ENCODE data around the gene DPH5. TPM values are rescaled to one million over a fixed set of nuclear protein-coding genes. Genes with fewer than 3 reads are reported as not detected.
"Not testable (repeated sequence)": the region's sequence is repeated elsewhere in the genome, so short reads cannot be mapped to it uniquely, and the experiment has no call there.

DPH5 gene
- total RNA-seq, 2 donors from 2014 or later = 23.2 to 44.0 TPM

DNA sequence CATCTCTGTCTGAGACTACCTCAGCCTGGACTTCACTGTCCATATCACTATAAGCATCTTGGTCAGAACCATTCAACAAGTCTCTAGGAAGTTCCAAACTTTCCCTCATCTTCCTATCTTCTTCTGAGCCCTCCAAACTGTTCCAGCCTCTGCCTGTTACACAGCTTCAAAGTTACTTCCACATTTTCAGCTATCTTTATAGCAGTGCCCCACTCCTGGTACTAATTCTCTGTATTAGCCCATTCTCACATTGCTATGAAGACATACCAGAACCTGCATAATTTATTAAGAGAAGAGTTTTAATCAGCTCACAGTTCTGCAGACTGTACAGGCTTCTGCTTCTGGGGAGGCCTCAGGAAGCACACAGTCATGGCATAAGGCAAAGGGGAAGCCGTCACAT is 15.7 kb upstream of the DPH5 start:
- DNase-seq (ENCODE audit: low spot score in 2 of 2) (no peak), ATAC-seq (no peak)
- peaks cover 12 to 26% of the 10 kb centered on the region in 2 donors for H3K9me3 Mint-ChIP-seq
- H3K36me3 Mint-ChIP-seq = peaks cover 24 to 39% of the 10 kb centered on the region in 2 donors
- no peak overlapping the region for H3K27ac Mint-ChIP-seq

DNA sequence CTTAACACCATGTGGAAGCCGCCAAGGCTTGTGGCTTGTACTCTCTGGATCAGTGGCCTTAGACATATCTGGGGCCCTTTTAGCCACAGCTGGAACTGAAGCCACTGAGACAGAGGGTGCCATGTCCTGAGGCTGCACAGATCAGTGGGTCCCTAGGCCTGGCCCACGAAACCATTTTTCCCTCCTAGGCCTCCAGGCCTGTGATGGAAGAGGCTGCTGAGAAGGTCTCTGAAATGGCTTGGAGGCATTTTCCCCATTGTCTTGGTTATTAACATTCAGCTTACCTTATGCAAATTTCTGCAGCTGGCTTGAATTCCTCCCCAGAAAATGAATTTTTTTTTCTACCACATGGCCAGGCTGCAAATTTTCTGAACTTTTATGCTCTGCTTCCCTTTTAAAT is 15.1 kb upstream of the DPH5 start:
- peaks cover 24 to 39% of the 10 kb centered on the region in 2 donors for H3K36me3 Mint-ChIP-seq

GRCh38 chr1:101039245-101039644 is 13.7 kb upstream of the DPH5 start:
- no peak for ATAC-seq
- peaks cover 14 to 39% of the 10 kb centered on the region in 2 donors for H3K36me3 Mint-ChIP-seq

More for the DNA sequence above, 15.1 kb upstream of the DPH5 start:
- DNase-seq (ENCODE audit: low spot score in 2 of 2) (no peak), ATAC-seq (no peak)
- peaks cover 12 to 26% of the 10 kb centered on the region in 2 donors for H3K9me3 Mint-ChIP-seq
- H3K27ac Mint-ChIP-seq = no peak overlapping the region

DNA sequence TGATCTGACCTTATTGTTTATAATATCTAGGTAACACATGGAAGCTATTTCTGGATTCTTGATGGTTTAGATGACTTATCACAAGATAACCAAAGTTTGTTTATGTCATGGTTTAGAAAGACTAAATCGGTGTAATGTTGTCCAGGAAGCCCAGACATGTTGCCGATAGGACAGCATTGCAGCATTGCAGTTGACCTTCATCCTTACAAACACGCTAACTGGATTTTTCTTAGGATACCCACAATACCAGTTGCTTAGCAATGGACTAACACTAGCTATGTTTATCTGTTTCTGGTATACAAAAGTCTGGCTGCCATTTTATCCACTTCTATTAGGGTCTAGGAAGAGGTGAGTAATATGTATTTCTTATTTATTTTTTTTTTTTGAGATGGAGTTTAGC is 11.7 kb upstream of the DPH5 start:
- no peak for ATAC-seq
- Mint-ChIP-seq H3K9me3 (peaks cover 12 to 26% of the 10 kb centered on the region in 2 donors), H3K27ac (no peak overlapping the region), H3K36me3 (peaks cover 19 to 39% of the 10 kb centered on the region in 2 donors)
- DNase-seq (ENCODE audit: low spot score in 2 of 2) = no peak

More at GRCh38 chr1:101039245-101039644, 13.7 kb upstream of the DPH5 start:
- Mint-ChIP-seq H3K9me3 (peaks cover 12 to 26% of the 10 kb centered on the region in 2 donors), H3K27ac (no peak overlapping the region)
- DNase-seq (ENCODE audit: low spot score in 2 of 2) = no peak

DNA sequence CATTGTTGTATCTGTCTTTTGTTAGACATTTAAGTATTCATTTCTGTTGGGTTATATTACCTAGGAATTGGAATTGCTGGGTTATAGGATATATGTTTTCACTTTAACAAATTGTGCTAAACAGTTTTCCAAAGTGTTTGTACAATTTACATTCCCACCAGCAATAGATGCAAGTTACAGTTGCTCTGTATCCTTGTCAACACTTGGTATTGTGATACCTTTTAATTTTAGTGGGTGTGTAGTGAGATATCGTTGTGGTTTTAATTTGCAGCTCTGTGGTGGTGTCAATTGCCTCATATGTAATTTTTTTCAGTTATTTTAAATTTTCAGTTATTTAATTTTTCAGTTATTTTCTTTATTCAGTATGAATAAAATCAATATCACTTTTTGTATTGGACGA is 7.4 kb upstream of the DPH5 start:
- no peak for ATAC-seq

GRCh38 chr1:101032129-101032528 is 6.5 kb upstream of the DPH5 start:
- not testable (repeated sequence) for H3K9me3 Mint-ChIP-seq; H3K27ac Mint-ChIP-seq; DNase-seq (ENCODE audit: low spot score in 2 of 2); ATAC-seq
- H3K36me3 Mint-ChIP-seq = peaks cover 14 to 30% of the 10 kb centered on the region in 2 donors

More for the DNA sequence above, 7.4 kb upstream of the DPH5 start:
- peaks cover 9 to 27% of the 10 kb centered on the region in 2 donors for H3K36me3 Mint-ChIP-seq
- no peak for DNase-seq (ENCODE audit: low spot score in 2 of 2)
- H3K9me3 Mint-ChIP-seq = peaks cover 0 to 4% of the 10 kb centered on the region in 2 donors
- no peak overlapping the region for H3K27ac Mint-ChIP-seq

- H3K9me3 Mint-ChIP-seq = peaks cover 0 to 4% of the 10 kb centered on the region in 2 donors
- H3K27ac Mint-ChIP-seq = peak overlapping the region in 1 of 2 donors; percentile 82
- no peak for DNase-seq (ENCODE audit: low spot score in 2 of 2)
- ATAC-seq = no peak
- peaks cover 20 to 32% of the 10 kb centered on the region in 2 donors for H3K36me3 Mint-ChIP-seq
Measured at GRCh38 chr1:101030881-101031280, 5.3 kb upstream of the DPH5 start.

- ATAC-seq (no peak), DNase-seq (ENCODE audit: low spot score in 2 of 2) (no peak)
- H3K36me3 Mint-ChIP-seq = peaks cover 28 to 31% of the 10 kb centered on the region in 2 donors
- peak overlapping the region in 1 of 2 donors; percentile 82 for H3K27ac Mint-ChIP-seq
- peaks cover 0 to 4% of the 10 kb centered on the region in 2 donors for H3K9me3 Mint-ChIP-seq
Measured at GRCh38 chr1:101029184-101029583, 3.6 kb upstream of the DPH5 start.

DNA sequence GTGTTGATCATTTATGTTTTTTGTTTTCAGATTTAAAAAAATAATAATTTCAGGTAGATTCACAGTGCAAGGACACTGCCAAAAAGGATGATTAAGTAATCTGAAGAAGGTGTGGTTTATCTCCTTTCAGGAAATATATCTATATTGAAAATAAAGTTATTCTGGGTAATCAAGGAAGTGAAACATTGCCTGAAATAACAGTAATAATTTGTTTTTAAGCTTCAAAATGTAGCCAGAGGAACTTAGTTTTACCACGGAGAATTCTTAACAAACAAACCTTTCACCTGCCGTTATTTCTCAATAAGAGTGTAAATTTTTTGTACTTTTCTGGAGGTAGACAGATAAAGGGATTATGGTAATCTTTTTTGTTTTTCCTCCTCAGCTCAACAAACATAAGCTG is 2.9 kb upstream of the DPH5 start:
- ATAC-seq (no peak), DNase-seq (ENCODE audit: low spot score in 2 of 2) (no peak)
- Mint-ChIP-seq H3K27ac (no peak overlapping the region), H3K36me3 (peaks cover 31 to 34% of the 10 kb centered on the region in 2 donors), H3K9me3 (peaks cover 0 to 4% of the 10 kb centered on the region in 2 donors)

GRCh38 chr1:101027194-101027772 is 1.7 kb upstream of the DPH5 start:
- Mint-ChIP-seq H3K9me3 (peaks cover 0 to 4% of the 10 kb centered on the region in 2 donors), H3K36me3 (peaks cover 25 to 40% of the 10 kb centered on the region in 2 donors), H3K27ac (peak overlapping the region in 1 of 2 donors; percentile 94)
- DNase-seq (ENCODE audit: low spot score in 2 of 2) = no peak
- ATAC-seq = no peak

DNA sequence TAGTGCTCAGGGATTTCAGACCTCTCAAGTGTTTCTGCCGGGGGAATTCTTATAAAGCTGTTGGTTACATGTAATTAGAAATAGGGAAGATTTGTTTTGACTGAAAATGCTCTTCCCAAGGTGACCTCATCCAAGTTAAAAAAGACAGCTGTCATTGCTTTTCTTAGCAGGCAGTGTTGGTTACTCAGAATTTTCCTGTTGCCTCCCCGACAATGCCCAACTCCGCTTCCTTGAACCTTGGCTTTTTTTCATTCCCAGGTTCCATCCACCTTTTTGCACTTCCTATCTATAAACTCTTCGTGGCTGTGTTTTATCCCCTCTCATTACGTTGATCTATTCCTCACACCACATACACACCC is 825 bp upstream of the DPH5 start:
- no peak for DNase-seq (ENCODE audit: low spot score in 2 of 2)
- peaks cover 30 to 45% of the 10 kb centered on the region in 2 donors for H3K36me3 Mint-ChIP-seq
- peaks cover 0 to 4% of the 10 kb centered on the region in 2 donors for H3K9me3 Mint-ChIP-seq

DNA sequence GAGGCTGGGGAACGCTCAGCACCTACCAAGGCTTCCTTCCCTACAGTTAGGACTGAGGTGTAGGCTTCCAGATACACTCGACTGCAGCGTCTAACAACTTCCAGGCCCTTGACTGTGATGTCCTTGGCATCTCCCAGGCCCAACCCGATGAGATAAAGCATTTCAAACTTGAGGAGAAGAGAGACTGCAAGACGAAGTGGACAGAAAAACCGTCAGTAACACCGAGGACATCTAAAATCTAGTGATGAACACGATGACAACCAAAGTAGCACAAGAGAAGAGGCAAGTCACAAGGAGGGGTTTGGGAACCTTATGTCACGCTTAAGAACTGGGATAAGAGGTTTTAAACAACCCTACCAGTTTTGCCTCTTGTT is 314 bp downstream of the DPH5 start:
- H3K36me3 Mint-ChIP-seq = peaks cover 32 to 48% of the 10 kb centered on the region in 2 donors
- peak overlapping the region; percentile 83 to 94 for H3K27ac Mint-ChIP-seq
- ATAC-seq = peak; percentile 36 to 64
- peak in 1 of 2 donors; percentile 15 for DNase-seq (ENCODE audit: low spot score in 2 of 2)
- H3K9me3 Mint-ChIP-seq = peaks cover 0 to 6% of the 10 kb centered on the region in 2 donors

More for the DNA sequence above, 825 bp upstream of the DPH5 start:
- ATAC-seq = no peak
- H3K27ac Mint-ChIP-seq = peak overlapping the region; percentile 83 to 94

- DNase-seq (ENCODE audit: low spot score in 2 of 2) (no peak), ATAC-seq (no peak)
- H3K27ac Mint-ChIP-seq = no peak overlapping the region
- H3K9me3 Mint-ChIP-seq = peaks cover 0 to 9% of the 10 kb centered on the region in 2 donors
- peaks cover 43 to 49% of the 10 kb centered on the region in 2 donors for H3K36me3 Mint-ChIP-seq
Measured at GRCh38 chr1:101022294-101022693, 3.3 kb downstream of the DPH5 start.

- DNase-seq (ENCODE audit: low spot score in 2 of 2) (no peak), ATAC-seq (no peak)
- peaks cover 48 to 63% of the 10 kb centered on the region in 2 donors for H3K36me3 Mint-ChIP-seq
- no peak overlapping the region for H3K27ac Mint-ChIP-seq
- peaks cover 0 to 16% of the 10 kb centered on the region in 2 donors for H3K9me3 Mint-ChIP-seq
Measured at GRCh38 chr1:101017448-101017847, 8.1 kb downstream of the DPH5 start.

GRCh38 chr1:101013776-101014175 is 11.8 kb downstream of the DPH5 start:
- Mint-ChIP-seq H3K27ac (no peak overlapping the region), H3K9me3 (peaks cover 0 to 17% of the 10 kb centered on the region in 2 donors), H3K36me3 (peaks cover 53 to 65% of the 10 kb centered on the region in 2 donors)
- no peak for DNase-seq (ENCODE audit: low spot score in 2 of 2)
- no peak for ATAC-seq

DNA sequence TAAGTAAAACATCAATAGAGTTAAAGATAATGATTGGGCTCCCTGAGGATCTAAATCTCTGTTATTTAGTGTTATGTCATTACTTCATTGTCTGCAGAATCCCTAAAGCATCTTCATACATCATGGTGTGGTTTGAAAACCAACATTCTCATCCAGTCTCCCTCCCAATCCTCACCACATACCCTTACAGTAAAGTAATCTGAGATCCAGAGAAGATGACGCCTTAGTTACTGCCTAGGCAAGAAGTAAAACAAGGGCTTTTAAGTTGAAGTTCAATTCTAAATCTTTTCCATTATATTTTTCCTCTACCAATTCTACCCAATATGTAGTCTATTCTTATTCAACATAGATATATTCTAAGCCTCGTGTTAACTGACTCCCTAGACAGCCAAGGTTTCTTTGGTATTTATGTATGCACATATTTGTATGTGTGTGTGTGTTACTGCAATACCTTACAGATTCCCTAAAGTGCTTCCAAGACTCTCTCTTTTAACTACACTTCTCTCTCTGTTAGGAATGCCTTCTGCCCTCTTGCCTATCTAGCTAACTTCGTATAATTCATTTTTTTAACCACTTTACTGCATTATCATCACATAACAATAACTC is 17.3 kb downstream of the DPH5 start:
- Mint-ChIP-seq H3K9me3 (peaks cover 5 to 19% of the 10 kb centered on the region in 2 donors), H3K36me3 (peaks cover 43 to 55% of the 10 kb centered on the region in 2 donors), H3K27ac (no peak overlapping the region)
- DNase-seq (ENCODE audit: low spot score in 2 of 2) (no peak), ATAC-seq (no peak)

DNA sequence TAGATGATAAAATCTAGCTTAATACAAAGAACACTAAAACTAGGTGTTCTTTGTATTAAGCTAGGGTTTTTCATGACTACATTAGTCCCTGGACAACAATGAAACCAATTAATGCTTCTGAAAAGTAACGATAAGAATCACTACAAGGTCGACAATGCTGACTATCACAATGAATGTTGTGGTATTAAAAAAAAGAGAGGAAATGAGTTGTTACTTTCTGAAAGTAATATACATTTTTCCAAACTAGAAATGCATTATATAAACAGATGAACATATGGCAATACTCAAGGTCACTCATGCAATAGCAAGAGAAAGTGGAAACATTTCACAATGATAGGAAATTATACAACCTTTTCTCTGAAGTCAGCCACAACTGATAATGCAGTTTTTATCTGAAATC is 19.0 kb downstream of the DPH5 start:
- Mint-ChIP-seq H3K27ac (peak overlapping the region; percentile 40 to 78), H3K9me3 (peaks cover 5 to 19% of the 10 kb centered on the region in 2 donors), H3K36me3 (peaks cover 35 to 47% of the 10 kb centered on the region in 2 donors)
- no peak for DNase-seq (ENCODE audit: low spot score in 2 of 2)
- peak; percentile 52 to 75 for ATAC-seq
